WTC11 (cell line): ENCODE measurements around the gene THRA.

Experiments used
- ETV6 ChIP-seq: sonication (generic); formaldehyde crosslinking; IDR thresholded peaks from 2 replicates; pipeline ENCODE4 v1.8.1; 2022; ENCODE audit warnings: mild to moderate bottlenecking, missing genetic modification reagents
- FOXJ3 ChIP-seq: sonication (generic); formaldehyde crosslinking; IDR thresholded peaks from 2 replicates; pipeline ENCODE4 v1.9.0; 2021; ENCODE audit warnings: missing genetic modification reagents, mild to moderate bottlenecking, borderline replicate concordance
- GTF2I ChIP-seq: fragments of 250-450 bp; sonication (Bioruptor Pico); conservative IDR thresholded peaks from 2 replicates; pipeline ENCODE4 v1.4.0; 2021; ENCODE audit warnings: mild to moderate bottlenecking
- JUN ChIP-seq: sonication (generic); formaldehyde crosslinking; IDR thresholded peaks from 2 replicates; pipeline ENCODE4 v1.8.0; 2023; ENCODE audit warnings: mild to moderate bottlenecking, missing genetic modification reagents
- KAT7 ChIP-seq: sonication (generic); formaldehyde crosslinking; IDR thresholded peaks from 2 replicates; pipeline ENCODE4 v1.8.1; 2023; ENCODE audit warnings: missing genetic modification reagents, mild to moderate bottlenecking, borderline replicate concordance
- MXD4 ChIP-seq: fragments of 250-450 bp; sonication (Bioruptor Pico); IDR thresholded peaks from 2 replicates; pipeline ENCODE4 v1.8.0; 2021; ENCODE audit warnings: mild to moderate bottlenecking, moderate library complexity, borderline replicate concordance
- NR1H2 ChIP-seq: sonication (generic); formaldehyde crosslinking; IDR thresholded peaks from 2 replicates; pipeline ENCODE4 v1.9.0; 2021; ENCODE audit warnings: mild to moderate bottlenecking, moderate library complexity, missing genetic modification reagents
- NR3C1 ChIP-seq: sonication (generic); formaldehyde crosslinking; conservative IDR thresholded peaks from 2 replicates; pipeline ENCODE4 v1.8.1; 2023; ENCODE audit warnings: low read depth, mild to moderate bottlenecking, missing genetic modification reagents
- TF ChIP-seq, protein P1 (sequence below): fragments of 200-600 bp; IDR thresholded peaks from 2 replicates; pipeline ENCODE4 v1.8.0; 2022; ENCODE audit warnings: antibody characterized with exemption
- TF ChIP-seq, protein P2 (sequence below): sonication (generic); formaldehyde crosslinking; IDR thresholded peaks from 2 replicates; pipeline ENCODE4 v1.8.1; 2022; ENCODE audit warnings: low read depth, missing genetic modification reagents, borderline replicate concordance
- TF ChIP-seq, protein P3 (sequence below): sonication (generic); formaldehyde crosslinking; IDR thresholded peaks from 2 replicates; pipeline ENCODE4 v1.8.1; 2023; ENCODE audit warnings: mild to moderate bottlenecking, missing genetic modification reagents, moderate library complexity
- TF ChIP-seq, protein P4 (sequence below): sonication (generic); formaldehyde crosslinking; IDR thresholded peaks from 2 replicates; pipeline ENCODE4 v1.8.1; 2022; ENCODE audit warnings: mild to moderate bottlenecking, moderate library complexity, missing genetic modification reagents
- TF ChIP-seq, protein P5 (sequence below): sonication (generic); formaldehyde crosslinking; IDR thresholded peaks from 2 replicates; pipeline ENCODE4 v1.8.0; 2023; ENCODE audit warnings: missing genetic modification reagents
- TF ChIP-seq, protein P6 (sequence below): sonication (generic); formaldehyde crosslinking; IDR thresholded peaks from 2 replicates; pipeline ENCODE4 v1.8.1; 2022; ENCODE audit warnings: low read depth, mild to moderate bottlenecking, moderate library complexity, missing genetic modification reagents, borderline replicate concordance

DNA sequence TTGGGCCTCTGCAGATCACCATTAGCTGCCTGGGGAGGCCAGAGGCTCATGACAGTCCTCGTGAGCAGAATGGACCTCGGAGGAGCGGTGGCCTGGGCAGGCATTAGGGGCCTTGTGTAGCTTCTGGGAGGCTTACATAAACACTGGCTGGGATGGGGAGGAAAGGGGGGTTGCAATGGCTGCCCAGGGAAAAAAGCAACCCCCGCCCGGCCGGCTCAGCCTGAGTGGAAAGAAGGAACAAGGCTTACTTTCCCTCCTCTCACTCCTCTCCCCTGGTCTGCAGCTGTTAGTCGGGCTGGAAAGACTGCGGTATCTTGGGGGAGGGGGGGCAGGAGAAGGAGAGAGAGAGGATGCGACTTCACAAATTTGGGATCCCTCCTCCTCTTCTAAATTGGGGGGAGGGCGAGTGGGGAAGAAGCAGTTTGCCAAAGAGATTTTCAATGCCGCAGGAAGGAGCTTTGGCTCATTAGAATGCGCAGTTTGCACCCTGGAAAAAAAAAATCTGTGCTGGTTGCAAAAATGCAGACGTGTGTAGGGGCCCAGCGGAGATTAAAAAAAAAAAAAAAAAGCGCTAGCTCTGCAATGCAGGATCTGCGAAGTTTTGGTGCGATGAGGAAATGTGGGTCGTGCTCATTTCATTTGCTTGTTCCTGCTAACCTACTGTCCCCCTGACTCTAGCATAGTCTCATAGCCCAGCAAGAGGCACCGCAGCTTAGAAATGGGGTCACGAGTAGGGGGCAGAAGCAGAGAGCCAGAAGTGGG is 44.2 kb downstream of the THRA start:
- TF ChIP-seq ETV6 (CRISPR knock-in tag) = no peak
- TF ChIP-seq, protein P1, sequence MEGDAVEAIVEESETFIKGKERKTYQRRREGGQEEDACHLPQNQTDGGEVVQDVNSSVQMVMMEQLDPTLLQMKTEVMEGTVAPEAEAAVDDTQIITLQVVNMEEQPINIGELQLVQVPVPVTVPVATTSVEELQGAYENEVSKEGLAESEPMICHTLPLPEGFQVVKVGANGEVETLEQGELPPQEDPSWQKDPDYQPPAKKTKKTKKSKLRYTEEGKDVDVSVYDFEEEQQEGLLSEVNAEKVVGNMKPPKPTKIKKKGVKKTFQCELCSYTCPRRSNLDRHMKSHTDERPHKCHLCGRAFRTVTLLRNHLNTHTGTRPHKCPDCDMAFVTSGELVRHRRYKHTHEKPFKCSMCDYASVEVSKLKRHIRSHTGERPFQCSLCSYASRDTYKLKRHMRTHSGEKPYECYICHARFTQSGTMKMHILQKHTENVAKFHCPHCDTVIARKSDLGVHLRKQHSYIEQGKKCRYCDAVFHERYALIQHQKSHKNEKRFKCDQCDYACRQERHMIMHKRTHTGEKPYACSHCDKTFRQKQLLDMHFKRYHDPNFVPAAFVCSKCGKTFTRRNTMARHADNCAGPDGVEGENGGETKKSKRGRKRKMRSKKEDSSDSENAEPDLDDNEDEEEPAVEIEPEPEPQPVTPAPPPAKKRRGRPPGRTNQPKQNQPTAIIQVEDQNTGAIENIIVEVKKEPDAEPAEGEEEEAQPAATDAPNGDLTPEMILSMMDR = no peak
- TF ChIP-seq, protein P2, sequence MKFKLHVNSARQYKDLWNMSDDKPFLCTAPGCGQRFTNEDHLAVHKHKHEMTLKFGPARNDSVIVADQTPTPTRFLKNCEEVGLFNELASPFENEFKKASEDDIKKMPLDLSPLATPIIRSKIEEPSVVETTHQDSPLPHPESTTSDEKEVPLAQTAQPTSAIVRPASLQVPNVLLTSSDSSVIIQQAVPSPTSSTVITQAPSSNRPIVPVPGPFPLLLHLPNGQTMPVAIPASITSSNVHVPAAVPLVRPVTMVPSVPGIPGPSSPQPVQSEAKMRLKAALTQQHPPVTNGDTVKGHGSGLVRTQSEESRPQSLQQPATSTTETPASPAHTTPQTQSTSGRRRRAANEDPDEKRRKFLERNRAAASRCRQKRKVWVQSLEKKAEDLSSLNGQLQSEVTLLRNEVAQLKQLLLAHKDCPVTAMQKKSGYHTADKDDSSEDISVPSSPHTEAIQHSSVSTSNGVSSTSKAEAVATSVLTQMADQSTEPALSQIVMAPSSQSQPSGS (CRISPR knock-in tag) = no peak
- TF ChIP-seq NR1H2 (CRISPR knock-in tag) = no peak
- no peak for TF ChIP-seq MXD4 (CRISPR knock-in tag)
- no peak for TF ChIP-seq FOXJ3
- TF ChIP-seq, protein P3, sequence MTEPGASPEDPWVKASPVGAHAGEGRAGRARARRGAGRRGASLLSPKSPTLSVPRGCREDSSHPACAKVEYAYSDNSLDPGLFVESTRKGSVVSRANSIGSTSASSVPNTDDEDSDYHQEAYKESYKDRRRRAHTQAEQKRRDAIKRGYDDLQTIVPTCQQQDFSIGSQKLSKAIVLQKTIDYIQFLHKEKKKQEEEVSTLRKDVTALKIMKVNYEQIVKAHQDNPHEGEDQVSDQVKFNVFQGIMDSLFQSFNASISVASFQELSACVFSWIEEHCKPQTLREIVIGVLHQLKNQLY (CRISPR knock-in tag) = no peak
- TF ChIP-seq NR3C1 (CRISPR knock-in tag) = no peak
- TF ChIP-seq, protein P4, sequence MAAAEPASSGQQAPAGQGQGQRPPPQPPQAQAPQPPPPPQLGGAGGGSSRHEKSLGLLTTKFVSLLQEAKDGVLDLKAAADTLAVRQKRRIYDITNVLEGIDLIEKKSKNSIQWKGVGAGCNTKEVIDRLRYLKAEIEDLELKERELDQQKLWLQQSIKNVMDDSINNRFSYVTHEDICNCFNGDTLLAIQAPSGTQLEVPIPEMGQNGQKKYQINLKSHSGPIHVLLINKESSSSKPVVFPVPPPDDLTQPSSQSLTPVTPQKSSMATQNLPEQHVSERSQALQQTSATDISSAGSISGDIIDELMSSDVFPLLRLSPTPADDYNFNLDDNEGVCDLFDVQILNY (CRISPR knock-in tag) = no peak
- TF ChIP-seq KAT7 (CRISPR knock-in tag) = no peak
- TF ChIP-seq, protein P5, sequence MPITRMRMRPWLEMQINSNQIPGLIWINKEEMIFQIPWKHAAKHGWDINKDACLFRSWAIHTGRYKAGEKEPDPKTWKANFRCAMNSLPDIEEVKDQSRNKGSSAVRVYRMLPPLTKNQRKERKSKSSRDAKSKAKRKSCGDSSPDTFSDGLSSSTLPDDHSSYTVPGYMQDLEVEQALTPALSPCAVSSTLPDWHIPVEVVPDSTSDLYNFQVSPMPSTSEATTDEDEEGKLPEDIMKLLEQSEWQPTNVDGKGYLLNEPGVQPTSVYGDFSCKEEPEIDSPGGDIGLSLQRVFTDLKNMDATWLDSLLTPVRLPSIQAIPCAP (CRISPR knock-in tag) = no peak
- no peak for TF ChIP-seq GTF2I (CRISPR knock-in tag)
- no peak for TF ChIP-seq JUN (CRISPR knock-in tag)
- TF ChIP-seq, protein P6, sequence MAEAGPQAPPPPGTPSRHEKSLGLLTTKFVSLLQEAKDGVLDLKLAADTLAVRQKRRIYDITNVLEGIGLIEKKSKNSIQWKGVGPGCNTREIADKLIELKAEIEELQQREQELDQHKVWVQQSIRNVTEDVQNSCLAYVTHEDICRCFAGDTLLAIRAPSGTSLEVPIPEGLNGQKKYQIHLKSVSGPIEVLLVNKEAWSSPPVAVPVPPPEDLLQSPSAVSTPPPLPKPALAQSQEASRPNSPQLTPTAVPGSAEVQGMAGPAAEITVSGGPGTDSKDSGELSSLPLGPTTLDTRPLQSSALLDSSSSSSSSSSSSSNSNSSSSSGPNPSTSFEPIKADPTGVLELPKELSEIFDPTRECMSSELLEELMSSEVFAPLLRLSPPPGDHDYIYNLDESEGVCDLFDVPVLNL (CRISPR knock-in tag) = no peak
